HG03097 (cell line): ENCODE measurements around the gene RGS10.
"Not testable (repeated sequence)": the region's sequence is repeated elsewhere in the genome, so short reads cannot be mapped to it uniquely, and the experiment has no call there.

Source experiments
- ATAC-seq: cut with Tn5 transposase; IDR thresholded peaks from one replicate; pipeline ENCODE4 v1.9.1; 2021; ENCODE audit not compliant: unreplicated experiment, low FRiP score

The RGS10 gene

GRCh38 chr10:119542357-119542987, at the start of gene RGS10:
RGS10 (minus strand) TSS chr10:119542719; CDS start chr10:119542638, 81 bp downstream.
- ATAC-seq: peak; percentile 62

GRCh38 chr10:119588071-119588470, 45.6 kb upstream of the RGS10 start:
- no peak for ATAC-seq

GRCh38 chr10:119578355-119578754, 35.8 kb upstream of the RGS10 start:
- ATAC-seq: no peak

- ATAC-seq: no peak
Observed at GRCh38 chr10:119575991-119576390, 33.5 kb upstream of the RGS10 start.

- no peak for ATAC-seq
Observed at GRCh38 chr10:119575506-119575905, 33.0 kb upstream of the RGS10 start.

- no peak for ATAC-seq
Observed at GRCh38 chr10:119567978-119568377, 25.5 kb upstream of the RGS10 start.

- ATAC-seq: no peak
Observed at GRCh38 chr10:119562097-119562496, 19.6 kb upstream of the RGS10 start.

GRCh38 chr10:119559511-119559910, 17.0 kb upstream of the RGS10 start:
- ATAC-seq: not testable (repeated sequence)

GRCh38 chr10:119556081-119556480, 13.6 kb upstream of the RGS10 start:
- ATAC-seq: not testable (repeated sequence)

- ATAC-seq: no peak
Observed at GRCh38 chr10:119555178-119555784, 12.8 kb upstream of the RGS10 start.

- ATAC-seq: no peak
Observed at GRCh38 chr10:119550827-119551226, 8.3 kb upstream of the RGS10 start.

GRCh38 chr10:119549247-119549999, 6.9 kb upstream of the RGS10 start:
- ATAC-seq: no peak

GRCh38 chr10:119546009-119546408, 3.5 kb upstream of the RGS10 start:
- no peak for ATAC-seq

GRCh38 chr10:119545310-119545709, 2.8 kb upstream of the RGS10 start:
- ATAC-seq: no peak

GRCh38 chr10:119543814-119544642, 1.5 kb upstream of the RGS10 start:
- no peak for ATAC-seq

GRCh38 chr10:119542988-119543813, 682 bp upstream of the RGS10 start:
- ATAC-seq: peak; percentile 34

GRCh38 chr10:119541459-119542356, 811 bp downstream of the RGS10 start:
- ATAC-seq: no peak

- no peak for ATAC-seq
Observed at GRCh38 chr10:119541046-119541445, 1.5 kb downstream of the RGS10 start.

GRCh38 chr10:119540038-119540437, 2.5 kb downstream of the RGS10 start:
- no peak for ATAC-seq
